ENCODE data around the gene HAUS6.

The HAUS6 gene

DNA sequence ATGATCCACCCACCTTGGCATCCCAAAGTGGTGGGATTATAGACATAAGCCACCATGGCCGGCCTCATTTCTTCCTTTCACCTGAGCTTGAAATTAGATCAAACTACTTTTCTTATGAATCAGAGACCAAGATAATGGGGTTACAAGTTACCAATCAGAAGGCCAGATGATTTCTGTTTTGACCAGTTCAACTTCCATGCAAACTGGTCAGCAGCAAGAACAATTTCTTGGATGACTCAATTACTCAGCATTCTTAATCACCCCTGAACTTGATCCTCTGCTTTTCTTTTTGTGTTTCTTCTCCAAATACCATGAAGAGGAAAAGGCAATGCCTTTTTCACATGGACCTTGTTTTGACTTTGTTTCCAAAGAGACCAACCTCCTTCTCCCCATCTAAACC lies 34.6 kb upstream of the HAUS6 start:
- no peak overlapping the region for H2AFZ ChIP-seq (ENCODE audit: low read depth)
- TF ChIP-seq CTCF (conservative IDR thresholded peaks at IDR 0.05; ENCODE audit: low read depth, low read length): no peak
- H4K20me1 ChIP-seq (ENCODE audit: insufficient read depth): no peaks in the 10 kb centered on the region
- H3K79me2 ChIP-seq (ENCODE audit: insufficient read depth, low read depth): no peaks in the 10 kb centered on the region
- no peaks in the 10 kb centered on the region for H3K36me3 ChIP-seq (ENCODE audit: insufficient read depth)
- no peaks in the 10 kb centered on the region for H3K27me3 ChIP-seq (ENCODE audit: insufficient read depth, low read depth)
- no peak overlapping the region for H3K4me3 ChIP-seq (IDR thresholded peaks at IDR 0.05; ENCODE audit: insufficient read depth, low read depth, low read length)
- H3K9ac ChIP-seq: no peak overlapping the region
- H3K27ac ChIP-seq: no peak overlapping the region
- no peak overlapping the region for H3K4me2 ChIP-seq
- H3K4me1 ChIP-seq (ENCODE audit: low read depth, poor library complexity, severe bottlenecking): no peaks in the 10 kb centered on the region

GRCh38 chr9:19136129-19136528 lies 33.4 kb upstream of the HAUS6 start:
- H4K20me1 ChIP-seq (ENCODE audit: insufficient read depth): no peaks in the 10 kb centered on the region
- no peak for TF ChIP-seq CTCF (conservative IDR thresholded peaks at IDR 0.05; ENCODE audit: low read depth, low read length)
- no peak overlapping the region for H3K9ac ChIP-seq
- no peaks in the 10 kb centered on the region for H3K4me1 ChIP-seq (ENCODE audit: low read depth, poor library complexity, severe bottlenecking)
- H3K4me3 ChIP-seq (IDR thresholded peaks at IDR 0.05; ENCODE audit: insufficient read depth, low read depth, low read length): no peak overlapping the region
- no peaks in the 10 kb centered on the region for H3K27me3 ChIP-seq (ENCODE audit: insufficient read depth, low read depth)
- no peak overlapping the region for H3K4me2 ChIP-seq
- H3K27ac ChIP-seq: no peak overlapping the region
- no peak overlapping the region for H2AFZ ChIP-seq (ENCODE audit: low read depth)
- no peaks in the 10 kb centered on the region for H3K79me2 ChIP-seq (ENCODE audit: insufficient read depth, low read depth)
- no peaks in the 10 kb centered on the region for H3K36me3 ChIP-seq (ENCODE audit: insufficient read depth)

GRCh38 chr9:19133549-19134345 lies 31.0 kb upstream of the HAUS6 start:
- H3K79me2 ChIP-seq (ENCODE audit: insufficient read depth, low read depth): no peaks in the 10 kb centered on the region
- no peaks in the 10 kb centered on the region for H3K4me1 ChIP-seq (ENCODE audit: low read depth, poor library complexity, severe bottlenecking)
- H3K36me3 ChIP-seq (ENCODE audit: insufficient read depth): no peaks in the 10 kb centered on the region
- H4K20me1 ChIP-seq (ENCODE audit: insufficient read depth): no peaks in the 10 kb centered on the region
- H3K9ac ChIP-seq: no peak overlapping the region
- no peak overlapping the region for H3K4me2 ChIP-seq
- no peak overlapping the region for H2AFZ ChIP-seq (ENCODE audit: low read depth)
- H3K27ac ChIP-seq: no peak overlapping the region
- no peaks in the 10 kb centered on the region for H3K27me3 ChIP-seq (ENCODE audit: insufficient read depth, low read depth)
- no peak for TF ChIP-seq CTCF (conservative IDR thresholded peaks at IDR 0.05; ENCODE audit: low read depth, low read length)
- H3K4me3 ChIP-seq (IDR thresholded peaks at IDR 0.05; ENCODE audit: insufficient read depth, low read depth, low read length): no peak overlapping the region

- Histone ChIP-seq H2AFZ (ENCODE audit: low read depth) (no peak overlapping the region), H3K27me3 (ENCODE audit: insufficient read depth, low read depth) (no peaks in the 10 kb centered on the region), H4K20me1 (ENCODE audit: insufficient read depth) (no peaks in the 10 kb centered on the region), H3K4me2 (no peak overlapping the region), H3K79me2 (ENCODE audit: insufficient read depth, low read depth) (no peaks in the 10 kb centered on the region; the same call in 1 of the 2 replicates), H3K4me1 (ENCODE audit: low read depth, poor library complexity, severe bottlenecking) (no peaks in the 10 kb centered on the region), H3K4me3 (IDR thresholded peaks at IDR 0.05; ENCODE audit: insufficient read depth, low read depth, low read length) (no peak overlapping the region), H3K9ac (no peak overlapping the region), H3K27ac (no peak overlapping the region), H3K36me3 (ENCODE audit: insufficient read depth) (no peaks in the 10 kb centered on the region)
- no peak for TF ChIP-seq CTCF (conservative IDR thresholded peaks at IDR 0.05; ENCODE audit: low read depth, low read length)
Measured at GRCh38 chr9:19130436-19130835, 27.7 kb upstream of the HAUS6 start.
